ENCODE results near the gene JAM2.

JAM2 gene

GRCh38 chr21:25722631-25723030 lies 83.6 kb downstream of the JAM2 start:
- no peak for DNase-seq

GRCh38 chr21:25732091-25732760 lies 93.2 kb downstream of the JAM2 start:
- DNase-seq, result no peak

- DNase-seq, result peak; percentile 17
Observed at GRCh38 chr21:25733859-25734653, 95.0 kb downstream of the JAM2 start.

GRCh38 chr21:25734654-25734903 lies 95.5 kb downstream of the JAM2 start:
- DNase-seq, result no peak

- DNase-seq, result peak; percentile 98
Observed at GRCh38 chr21:25734904-25735645, 96.0 kb downstream of the JAM2 start, which contains the start of the genes ATP5PF and GABPA. ATP5PF (minus strand) TSS chr21:25734904; CDS start chr21:25729794, 5,110 bp downstream. GABPA (plus strand) TSS chr21:25734972; CDS start chr21:25741599, 6,627 bp downstream.

GRCh38 chr21:25735646-25736597 lies 96.9 kb downstream of the JAM2 start:
- peak; percentile 78 for DNase-seq

GRCh38 chr21:25737421-25737820 lies 98.4 kb downstream of the JAM2 start:
- no peak for DNase-seq

- DNase-seq, result no peak
Observed at GRCh38 chr21:25742900-25743299, 103.8 kb downstream of the JAM2 start.

GRCh38 chr21:25744854-25745253 lies 105.8 kb downstream of the JAM2 start:
- no peak for DNase-seq

GRCh38 chr21:25750085-25750484 lies 111.0 kb downstream of the JAM2 start:
- DNase-seq, result no peak

GRCh38 chr21:25752416-25752815 lies 113.4 kb downstream of the JAM2 start:
- no peak for DNase-seq

GRCh38 chr21:25756190-25756932 lies 117.3 kb downstream of the JAM2 start:
- DNase-seq, result no peak

- no peak for DNase-seq
Observed at GRCh38 chr21:25757531-25757930, 118.5 kb downstream of the JAM2 start.

- no peak for DNase-seq
Observed at GRCh38 chr21:25759573-25759972, 120.5 kb downstream of the JAM2 start.

GRCh38 chr21:25760061-25760460 lies 121.0 kb downstream of the JAM2 start:
- no peak for DNase-seq

- DNase-seq, result no peak
Observed at GRCh38 chr21:25760677-25761076, 121.6 kb downstream of the JAM2 start.

- DNase-seq, result no peak
Observed at GRCh38 chr21:25764065-25764464, 125.0 kb downstream of the JAM2 start.
